HAP-1 (cell line): ENCODE results near the gene NEK7.
A peak's percentile ranks its signal among the peaks of the same experiment; 100 is the strongest.
"Not testable (repeated sequence)": the region's sequence is repeated elsewhere in the genome, so short reads cannot be mapped to it uniquely, and the experiment has no call there.

Experiments
- DNase-seq, 2 experiments: peaks; one replicate each; pipeline ENCODE4 v3.0.0-alpha.2; 2016 to 2020; ENCODE audit warnings: low spot score in 2 of 2
- H3K27me3 ChIP-seq: fragments of 250-450 bp; sonication (Bioruptor Pico); 2 replicates; pipeline ENCODE4 v1.5.1; 2020; ENCODE audit warnings: low read depth, mild to moderate bottlenecking, moderate library complexity
- H3K36me3 ChIP-seq: fragments of 250-450 bp; sonication (Bioruptor Pico); replicated peaks from 2 replicates; pipeline ENCODE4 v1.5.1; 2020; ENCODE audit warnings: mild to moderate bottlenecking
- H3K4me1 ChIP-seq: fragments of 250-450 bp; sonication (Bioruptor Pico); 2 replicates; pipeline ENCODE4 v1.5.1; 2020; ENCODE audit warnings: mild to moderate bottlenecking
- H3K4me3 ChIP-seq: fragments of 250-450 bp; sonication (Bioruptor Pico); 2 replicates; pipeline ENCODE4 v1.5.1; 2020; ENCODE audit warnings: mild to moderate bottlenecking, moderate library complexity
- H3K9me3 ChIP-seq: fragments of 250-450 bp; sonication (Bioruptor Pico); 2 replicates; pipeline ENCODE4 v1.5.1; 2020; ENCODE audit warnings: mild to moderate bottlenecking, moderate library complexity
- in situ Hi-C: fragments of 300-500 bp; cut with MboI; formaldehyde crosslinking; loops from 3 replicates; pipeline ENCODE4 v1.14.3; 2020; ENCODE audit warnings: low sequenced_read_pairs, inconsistent platforms, mixed read lengths

The NEK7 gene

DNA sequence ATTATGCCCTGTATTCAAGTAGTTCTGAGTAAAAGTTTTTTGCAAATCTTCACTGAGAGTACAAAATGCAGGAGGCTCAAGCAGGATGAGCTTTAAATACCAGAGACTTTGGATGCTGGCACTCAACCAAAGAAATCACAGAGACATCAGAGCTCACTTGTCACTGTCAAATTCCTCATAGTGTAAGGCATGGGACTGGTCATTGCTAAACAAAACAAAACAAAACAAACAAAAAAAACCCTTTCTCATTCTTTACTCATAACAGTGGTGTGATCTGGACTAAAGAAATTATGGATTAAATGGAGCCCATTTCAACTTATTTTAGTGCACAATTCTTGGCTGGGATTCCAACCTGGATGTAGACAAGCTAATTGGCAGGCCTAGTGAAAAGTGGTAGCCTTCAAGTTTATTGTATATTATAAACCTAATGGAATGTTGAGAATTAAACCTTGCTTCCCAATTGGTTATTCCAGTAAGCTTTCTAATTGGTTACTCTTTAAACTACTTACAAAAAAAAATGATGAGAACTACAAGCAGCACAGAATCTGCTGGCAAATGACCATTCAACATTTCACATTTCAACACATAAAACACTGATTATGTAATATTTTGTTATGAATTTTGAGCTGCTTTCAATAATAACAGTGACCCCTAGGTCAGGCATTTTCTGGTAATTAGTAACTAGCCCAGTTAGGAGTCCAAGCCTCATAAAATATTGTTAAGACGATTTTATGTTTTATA is 30.6 kb upstream of the NEK7 start:
- in situ Hi-C loops, result no loop called here
- H3K4me1 ChIP-seq, result peaks cover 18% of the 10 kb centered on the region
- no peaks in the 10 kb centered on the region for H3K36me3 ChIP-seq
- no peaks in the 10 kb centered on the region for H3K27me3 ChIP-seq
- H3K4me3 ChIP-seq, result no peak overlapping the region
- no peaks in the 10 kb centered on the region for H3K9me3 ChIP-seq
- peak; percentile 41 to 42 for DNase-seq

DNA sequence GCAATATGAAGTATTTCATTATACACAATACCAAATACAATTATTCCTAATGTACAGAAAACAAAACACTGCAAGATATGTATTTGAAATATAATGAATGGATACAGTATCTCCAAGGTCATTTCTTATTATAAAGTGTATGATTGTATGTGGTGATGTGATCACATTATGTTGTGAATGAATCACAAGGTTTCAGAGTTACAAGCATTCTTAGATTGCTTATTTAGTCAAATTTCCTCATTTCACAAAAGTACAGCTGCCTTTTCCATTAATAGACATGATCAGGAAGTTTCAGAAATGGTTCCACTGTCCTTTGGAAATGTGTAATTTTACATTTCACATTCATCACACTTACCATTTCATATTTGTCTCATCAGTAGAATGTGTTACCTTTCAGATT is 28.3 kb upstream of the NEK7 start:
- H3K4me1 ChIP-seq, result peaks cover 18% of the 10 kb centered on the region
- no peaks in the 10 kb centered on the region for H3K36me3 ChIP-seq
- H3K9me3 ChIP-seq, result no peaks in the 10 kb centered on the region
- no peak for DNase-seq
- H3K27me3 ChIP-seq, result no peaks in the 10 kb centered on the region
- in situ Hi-C loops, result no loop called here
- no peak overlapping the region for H3K4me3 ChIP-seq

DNA sequence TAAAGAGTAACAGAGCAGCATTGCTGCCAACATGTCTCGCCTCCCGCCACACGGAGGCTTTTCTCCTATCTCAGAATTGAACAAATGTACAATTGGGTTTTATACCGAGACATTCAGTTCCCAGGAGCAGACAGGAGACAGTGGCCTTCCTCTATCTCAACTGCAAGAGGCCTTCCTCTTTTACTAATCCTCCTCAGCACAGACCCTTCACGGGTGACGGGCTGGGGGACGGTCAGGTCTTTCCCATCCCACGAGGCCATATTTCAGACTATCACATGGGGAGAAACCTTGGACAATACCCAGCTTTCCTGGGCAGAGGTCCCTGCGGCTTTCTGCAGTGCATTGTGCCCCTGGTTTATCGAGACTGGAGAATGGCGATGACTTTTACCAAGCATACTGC is 26.7 kb upstream of the NEK7 start:
- in situ Hi-C loops, H3K36me3 ChIP-seq, H3K27me3 ChIP-seq, DNase-seq, H3K4me3 ChIP-seq, H3K9me3 ChIP-seq: not testable (repeated sequence)
- H3K4me1 ChIP-seq, result peaks cover 18% of the 10 kb centered on the region

DNA sequence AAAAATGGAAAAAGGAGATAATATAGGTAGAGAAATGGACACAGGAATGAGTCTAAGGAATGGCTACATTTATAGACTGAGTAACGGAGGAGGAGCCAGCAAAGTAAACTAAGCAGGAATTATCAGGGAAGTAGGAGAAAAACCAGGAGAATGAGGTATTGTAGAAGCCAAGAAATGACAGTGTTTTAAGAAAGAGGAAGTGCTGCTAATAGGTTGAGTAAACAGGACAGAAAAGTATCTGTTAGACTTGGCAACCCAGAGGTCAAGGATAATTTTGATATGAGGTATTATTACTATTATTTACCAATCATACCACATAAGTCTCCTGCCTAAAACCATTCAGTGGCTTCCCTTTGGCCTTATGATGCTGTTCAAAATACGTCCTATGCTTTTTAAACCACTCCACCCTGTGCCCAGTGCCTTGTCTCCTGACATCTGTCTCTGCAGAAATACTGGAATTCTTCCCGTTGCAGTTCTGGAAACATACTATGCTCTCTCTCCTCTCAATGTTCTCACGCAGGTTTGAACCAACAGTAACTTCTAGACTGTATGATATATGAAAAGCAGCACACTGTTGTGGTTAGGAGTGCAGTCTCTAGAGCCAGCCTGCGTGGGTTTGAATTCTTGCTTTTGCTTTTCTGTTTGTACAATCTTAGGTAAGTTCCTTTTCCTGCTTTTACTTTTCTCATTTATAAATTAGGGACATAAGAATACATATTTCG is 24.6 kb upstream of the NEK7 start:
- no peak for DNase-seq
- no peaks in the 10 kb centered on the region for H3K36me3 ChIP-seq
- no peaks in the 10 kb centered on the region for H3K9me3 ChIP-seq
- in situ Hi-C loops, result no loop called here
- H3K4me3 ChIP-seq, result no peak overlapping the region
- peaks cover 9% of the 10 kb centered on the region for H3K4me1 ChIP-seq
- H3K27me3 ChIP-seq, result no peaks in the 10 kb centered on the region

DNA sequence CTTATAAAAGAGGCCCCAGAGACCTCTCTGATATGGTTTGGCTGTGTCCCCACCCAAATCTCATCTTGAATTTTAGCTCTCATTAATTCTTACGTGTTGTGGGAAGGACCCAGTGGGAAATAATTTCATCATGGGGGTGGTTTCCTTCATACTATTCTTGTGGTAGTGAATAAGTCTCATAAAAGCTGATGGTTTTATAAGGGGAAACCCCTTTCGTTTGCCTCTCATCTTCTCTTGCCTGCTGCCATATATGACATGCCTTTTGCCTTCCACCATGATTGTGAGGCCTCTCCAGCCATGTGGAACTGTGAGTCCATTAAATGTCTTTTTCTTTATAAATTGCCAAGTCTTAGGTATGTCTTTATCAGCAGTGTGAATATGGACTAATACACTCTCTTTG is 22.5 kb upstream of the NEK7 start:
- Histone ChIP-seq H3K9me3 (no peaks in the 10 kb centered on the region), H3K4me3 (no peak overlapping the region), H3K27me3 (no peaks in the 10 kb centered on the region), H3K36me3 (no peaks in the 10 kb centered on the region), H3K4me1 (no peaks in the 10 kb centered on the region)
- DNase-seq, result no peak
- in situ Hi-C loops, result no loop called here

DNA sequence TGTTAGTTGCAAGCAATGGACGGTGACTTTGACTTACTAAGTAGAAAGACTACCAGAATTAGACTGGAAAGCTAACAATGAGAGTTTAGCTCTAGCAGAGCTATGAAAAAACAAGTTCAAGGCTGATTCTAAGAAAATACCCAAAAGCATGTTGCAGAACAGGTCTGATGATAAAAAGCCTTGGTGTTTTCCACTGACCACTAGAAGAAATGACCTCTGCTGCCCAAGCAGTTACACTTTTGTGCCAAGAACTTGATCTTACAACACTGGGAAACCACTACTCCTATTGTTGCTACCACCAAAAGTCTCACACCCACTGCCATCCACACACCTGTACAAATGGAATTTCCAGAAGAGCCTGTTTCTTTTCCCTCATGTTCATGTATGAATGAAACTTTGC is 21.4 kb upstream of the NEK7 start:
- no peaks in the 10 kb centered on the region for H3K4me1 ChIP-seq
- H3K4me3 ChIP-seq, result no peak overlapping the region
- no peaks in the 10 kb centered on the region for H3K27me3 ChIP-seq
- in situ Hi-C loops, result no loop called here
- no peaks in the 10 kb centered on the region for H3K9me3 ChIP-seq
- no peaks in the 10 kb centered on the region for H3K36me3 ChIP-seq
- DNase-seq, result no peak

DNA sequence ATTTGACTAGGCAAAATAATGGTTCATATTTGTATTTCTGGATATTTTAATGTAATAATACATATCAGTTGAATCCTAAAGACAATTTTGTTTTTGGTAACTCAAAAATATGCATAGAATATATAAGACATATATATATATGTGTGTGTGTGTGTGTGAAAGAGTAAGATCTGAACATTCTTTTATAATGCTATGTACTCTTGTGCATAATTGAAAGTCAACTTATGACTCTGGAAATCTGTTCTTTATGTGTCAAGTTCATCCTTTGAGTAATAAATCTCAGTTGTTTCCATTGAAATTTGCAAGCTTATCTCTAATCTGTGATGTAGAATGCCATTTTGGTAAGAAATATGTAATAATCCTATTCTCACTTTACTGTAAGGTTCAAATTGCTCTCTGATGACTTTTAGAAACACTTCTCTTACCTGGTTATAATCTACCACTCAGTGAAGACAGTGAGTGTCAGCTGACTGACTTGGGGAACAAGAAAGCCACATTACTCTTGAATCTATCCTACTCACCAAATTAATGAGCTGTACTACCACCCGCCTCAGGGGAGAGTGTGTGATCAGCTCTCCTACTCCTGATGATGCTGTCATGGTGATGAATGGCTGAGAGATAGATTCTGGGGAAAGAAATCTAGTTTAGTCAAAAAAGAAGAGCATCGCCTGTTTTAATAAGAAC is 15.0 kb upstream of the NEK7 start:
- no peaks in the 10 kb centered on the region for H3K9me3 ChIP-seq
- no peaks in the 10 kb centered on the region for H3K27me3 ChIP-seq
- in situ Hi-C loops, result no loop called here
- no peaks in the 10 kb centered on the region for H3K36me3 ChIP-seq
- DNase-seq, result no peak
- H3K4me3 ChIP-seq, result no peak overlapping the region
- no peaks in the 10 kb centered on the region for H3K4me1 ChIP-seq

DNA sequence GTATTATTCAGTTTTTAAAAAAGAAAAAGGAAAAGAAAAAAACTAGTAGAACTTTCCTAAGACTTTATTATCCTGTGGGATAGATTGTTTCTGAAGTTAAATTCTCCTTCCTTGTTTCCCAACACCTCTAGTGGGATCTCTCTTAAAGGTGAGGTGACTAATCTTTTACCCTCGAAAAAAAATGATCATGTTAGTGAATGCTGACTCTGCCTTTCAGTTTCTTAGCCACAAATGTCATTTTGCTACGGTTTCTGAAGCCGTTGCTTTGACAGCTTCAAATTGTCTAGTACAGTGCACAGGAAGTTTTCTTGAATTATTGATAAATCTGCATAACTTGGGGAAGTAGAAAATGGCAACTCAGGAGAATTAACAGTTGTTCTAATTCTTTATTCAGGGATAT is 13.0 kb upstream of the NEK7 start:
- H3K4me3 ChIP-seq, result no peak overlapping the region
- in situ Hi-C loops, result no loop called here

DNA sequence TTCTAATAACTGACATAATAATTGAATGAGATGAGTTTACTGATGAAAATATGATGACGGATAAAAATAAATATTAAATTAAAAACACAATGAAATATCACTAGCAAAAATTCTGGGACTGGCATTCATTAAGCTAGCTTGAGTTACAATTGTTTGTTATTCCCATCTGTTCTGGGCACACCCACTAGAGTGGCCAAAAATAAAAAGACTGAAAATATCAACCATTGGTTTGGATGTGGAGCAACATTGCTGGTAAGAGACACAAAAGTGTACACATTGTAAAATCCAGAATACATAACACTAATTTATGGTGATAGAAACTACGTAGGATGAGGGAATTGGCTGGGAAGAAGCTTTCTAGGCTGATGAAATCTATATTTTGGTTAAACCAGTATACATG is 9.6 kb upstream of the NEK7 start:
- Histone ChIP-seq H3K27me3 (no peaks in the 10 kb centered on the region), H3K9me3 (no peaks in the 10 kb centered on the region), H3K4me3 (no peak overlapping the region), H3K36me3 (no peaks in the 10 kb centered on the region), H3K4me1 (peaks cover 3% of the 10 kb centered on the region)
- in situ Hi-C loops, result no loop called here
- DNase-seq, result no peak

More for the DNA sequence above, 13.0 kb upstream of the NEK7 start:
- Histone ChIP-seq H3K4me1 (no peaks in the 10 kb centered on the region), H3K9me3 (no peaks in the 10 kb centered on the region), H3K36me3 (no peaks in the 10 kb centered on the region), H3K27me3 (no peaks in the 10 kb centered on the region)
- no peak for DNase-seq

DNA sequence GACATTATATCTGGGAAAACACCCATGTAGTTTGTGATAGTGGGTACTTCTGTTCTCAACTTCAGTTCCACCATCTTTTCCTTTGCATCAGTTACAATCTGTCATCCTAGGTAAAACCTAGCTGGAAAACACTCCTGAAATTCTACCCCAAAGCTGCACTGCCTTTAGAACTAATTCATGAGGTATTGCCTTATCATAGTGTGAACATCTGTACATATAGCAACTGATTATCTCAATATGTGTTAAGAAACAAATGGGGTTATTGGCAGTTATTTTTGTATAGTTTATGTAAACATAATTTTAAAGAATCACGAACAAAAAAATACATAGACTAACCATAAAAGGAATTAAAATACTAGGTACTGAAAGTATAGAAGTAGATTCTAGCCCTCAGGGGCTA is 6.4 kb upstream of the NEK7 start:
- H3K27me3 ChIP-seq, result no peaks in the 10 kb centered on the region
- no peaks in the 10 kb centered on the region for H3K9me3 ChIP-seq
- in situ Hi-C loops, result no loop called here
- H3K4me1 ChIP-seq, result peaks cover 3% of the 10 kb centered on the region
- DNase-seq, result no peak
- H3K36me3 ChIP-seq, result no peaks in the 10 kb centered on the region
- no peak overlapping the region for H3K4me3 ChIP-seq

DNA sequence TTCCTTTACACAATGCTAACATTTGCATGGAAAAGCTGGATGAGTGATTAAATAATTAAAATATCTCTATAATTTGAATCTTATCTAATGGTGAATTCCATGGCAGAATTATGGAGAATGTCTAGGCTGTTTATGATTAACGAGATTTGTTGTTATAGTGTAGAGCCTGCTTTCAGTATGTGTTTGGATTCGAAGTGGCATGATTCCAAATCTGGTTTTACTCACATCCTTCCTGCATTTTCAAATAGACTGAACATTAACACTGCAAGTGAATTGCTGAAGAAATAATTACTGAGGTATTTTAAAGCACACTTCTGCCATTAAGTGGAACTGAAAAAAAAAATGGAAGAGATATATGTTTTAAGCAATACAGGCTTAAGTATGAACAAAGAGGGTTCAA is 5.1 kb upstream of the NEK7 start:
- Histone ChIP-seq H3K27me3 (no peaks in the 10 kb centered on the region), H3K4me3 (no peak overlapping the region), H3K9me3 (no peaks in the 10 kb centered on the region), H3K36me3 (no peaks in the 10 kb centered on the region), H3K4me1 (peaks cover 3% of the 10 kb centered on the region)
- DNase-seq, result no peak
- in situ Hi-C loops, result no loop called here

DNA sequence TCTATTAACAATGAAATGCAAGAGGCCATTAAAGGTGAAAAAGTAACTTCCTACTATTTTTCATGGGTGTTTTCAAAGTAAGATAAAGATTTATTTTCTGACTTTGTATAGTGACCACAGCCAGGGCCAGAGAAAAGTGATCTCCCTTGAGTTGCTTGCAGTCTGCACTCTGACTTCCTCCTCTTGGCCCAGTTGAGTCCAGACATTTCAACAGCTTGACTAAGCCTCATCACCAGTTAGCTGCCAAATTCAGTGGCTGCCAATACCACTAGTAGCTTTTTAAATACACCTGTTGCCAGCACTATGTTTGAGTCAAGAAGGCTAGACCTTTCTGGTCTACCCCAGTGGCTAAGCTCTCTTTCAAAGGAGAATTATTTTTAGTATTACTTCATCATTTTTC is 3.7 kb upstream of the NEK7 start:
- no peak for DNase-seq
- peaks cover 3% of the 10 kb centered on the region for H3K4me1 ChIP-seq
- no peaks in the 10 kb centered on the region for H3K27me3 ChIP-seq
- H3K9me3 ChIP-seq, result no peaks in the 10 kb centered on the region
- no peak overlapping the region for H3K4me3 ChIP-seq
- in situ Hi-C loops, result no loop called here
- H3K36me3 ChIP-seq, result no peaks in the 10 kb centered on the region

DNA sequence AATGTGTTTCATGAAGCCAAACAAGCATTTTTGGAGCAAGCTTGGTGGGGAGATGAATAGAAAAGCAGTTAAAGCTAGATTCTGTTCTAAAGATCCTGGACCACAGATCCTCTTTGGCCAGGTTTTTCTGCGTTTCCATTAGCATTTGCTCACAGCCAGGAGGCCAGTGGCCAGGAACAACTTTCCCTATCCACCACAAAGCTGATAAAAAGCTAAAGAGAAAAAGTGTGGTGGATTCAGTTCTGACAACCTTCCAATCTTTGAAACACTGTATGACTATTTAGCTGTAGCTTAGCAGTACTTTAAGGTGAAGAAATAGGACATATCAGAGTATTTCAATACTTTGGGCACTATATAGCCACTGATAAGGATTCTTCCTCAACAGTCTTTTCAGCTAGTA is 3.0 kb upstream of the NEK7 start:
- H3K36me3 ChIP-seq, result no peaks in the 10 kb centered on the region
- H3K27me3 ChIP-seq, result no peaks in the 10 kb centered on the region
- in situ Hi-C loops, result no loop called here
- H3K4me1 ChIP-seq, result peaks cover 3% of the 10 kb centered on the region
- H3K4me3 ChIP-seq, result no peak overlapping the region
- DNase-seq, result no peak
- H3K9me3 ChIP-seq, result no peaks in the 10 kb centered on the region

DNA sequence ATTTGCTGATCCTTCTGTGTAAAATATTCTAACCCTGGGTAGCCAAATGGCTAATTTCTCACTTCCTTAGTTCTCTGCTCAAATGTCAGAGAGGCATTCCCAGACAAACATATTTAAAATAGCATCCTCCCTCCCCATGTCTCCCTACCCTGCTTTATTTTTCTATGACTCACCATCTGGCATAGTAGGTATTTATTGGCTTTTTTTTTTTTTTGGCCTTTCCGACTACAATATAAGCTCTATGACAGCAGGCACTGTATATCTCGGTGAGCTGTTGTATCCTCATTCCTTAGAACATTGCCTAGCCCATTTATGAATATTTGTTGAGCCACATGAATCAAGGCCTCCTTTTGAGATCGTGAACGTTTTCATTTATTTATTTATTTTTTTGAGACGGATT is 1.5 kb upstream of the NEK7 start:
- no peak for DNase-seq
- H3K36me3 ChIP-seq, result no peaks in the 10 kb centered on the region
- H3K4me3 ChIP-seq, result no peak overlapping the region
- in situ Hi-C loops, result no loop called here
- H3K4me1 ChIP-seq, result peaks cover 9% of the 10 kb centered on the region
- no peaks in the 10 kb centered on the region for H3K9me3 ChIP-seq
- H3K27me3 ChIP-seq, result no peaks in the 10 kb centered on the region
